SKM-1 (cell line): ENCODE data around the gene DPP4.

Source experiments
- DNase-seq: peaks from one replicate; lab custom pipeline; 2025; ENCODE audit not compliant: unreplicated experiment; lab: John Stamatoyannopoulos, UW

DPP4 gene

GRCh38 chr2:162021516-162022058 lies 52.4 kb downstream of the DPP4 start:
- no peak for DNase-seq

- no peak for DNase-seq
Observed at GRCh38 chr2:162018530-162018929, 55.5 kb downstream of the DPP4 start.

GRCh38 chr2:162017233-162017632 lies 56.8 kb downstream of the DPP4 start:
- no peak for DNase-seq

- DNase-seq: no peak
Observed at GRCh38 chr2:162016080-162016479, 57.9 kb downstream of the DPP4 start.

- DNase-seq: no peak
Observed at GRCh38 chr2:162014751-162015150, 59.3 kb downstream of the DPP4 start.

- DNase-seq: no peak
Observed at GRCh38 chr2:162013514-162014475, 60.2 kb downstream of the DPP4 start.

GRCh38 chr2:162012565-162013058 lies 61.4 kb downstream of the DPP4 start:
- DNase-seq: no peak

- no peak for DNase-seq
Observed at GRCh38 chr2:162011706-162012564, 62.1 kb downstream of the DPP4 start.

GRCh38 chr2:162009543-162009942 lies 64.5 kb downstream of the DPP4 start:
- no peak for DNase-seq

GRCh38 chr2:162007447-162008040 lies 66.5 kb downstream of the DPP4 start:
- DNase-seq: no peak

GRCh38 chr2:162006337-162006736 lies 67.7 kb downstream of the DPP4 start:
- DNase-seq: no peak

GRCh38 chr2:162004031-162004430 lies 70.0 kb downstream of the DPP4 start:
- DNase-seq: no peak

GRCh38 chr2:162002623-162003235 lies 71.3 kb downstream of the DPP4 start:
- no peak for DNase-seq

GRCh38 chr2:162000431-162000830 lies 73.6 kb downstream of the DPP4 start:
- no peak for DNase-seq

GRCh38 chr2:161999321-161999720 lies 74.7 kb downstream of the DPP4 start:
- no peak for DNase-seq

- no peak for DNase-seq
Observed at GRCh38 chr2:161998857-161999256, 75.2 kb downstream of the DPP4 start.

GRCh38 chr2:161997916-161998471 lies 76.0 kb downstream of the DPP4 start:
- DNase-seq: no peak

- DNase-seq: no peak
Observed at GRCh38 chr2:161995553-161996016, 78.4 kb downstream of the DPP4 start.

- no peak for DNase-seq
Observed at GRCh38 chr2:161994761-161995520, 79.1 kb downstream of the DPP4 start.
